ENCODE data around the gene ANKS1A.

DNA sequence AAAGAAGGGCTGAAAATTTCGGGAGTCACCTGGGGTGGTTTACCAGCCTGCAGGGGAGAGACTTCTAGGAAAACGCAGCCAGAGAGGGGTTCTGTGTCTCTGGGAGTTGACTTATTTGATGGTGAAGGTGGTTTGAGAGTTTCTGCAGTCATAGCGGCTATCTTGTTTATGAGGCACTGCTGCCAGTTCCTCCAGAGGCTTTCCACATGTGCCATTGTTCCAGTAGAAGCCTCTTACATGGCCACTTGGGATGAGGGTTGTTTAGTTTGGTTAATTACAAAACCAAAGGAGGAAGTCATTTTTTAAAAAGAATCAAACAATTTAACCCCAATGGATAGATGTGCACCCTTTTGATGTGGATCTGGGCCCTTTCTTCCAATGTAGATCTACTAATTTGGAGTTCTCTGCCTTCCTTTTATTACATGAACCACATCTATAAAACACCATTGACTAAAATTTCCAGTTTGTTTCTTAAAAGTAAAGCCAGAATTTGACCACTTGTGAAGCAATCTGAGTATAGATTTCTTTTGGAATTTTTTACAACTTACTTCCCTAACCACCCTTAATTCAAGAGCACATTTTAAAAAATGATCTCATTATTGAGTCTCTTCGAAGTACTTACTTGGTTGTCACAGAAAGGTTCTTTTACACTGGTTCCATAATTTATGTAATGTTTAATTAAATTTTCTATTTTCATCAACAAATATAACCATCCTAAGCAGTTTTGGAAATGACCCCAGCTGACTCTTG is 154.5 kb downstream of the ANKS1A start:
- TF ChIP-seq, protein P1, sequence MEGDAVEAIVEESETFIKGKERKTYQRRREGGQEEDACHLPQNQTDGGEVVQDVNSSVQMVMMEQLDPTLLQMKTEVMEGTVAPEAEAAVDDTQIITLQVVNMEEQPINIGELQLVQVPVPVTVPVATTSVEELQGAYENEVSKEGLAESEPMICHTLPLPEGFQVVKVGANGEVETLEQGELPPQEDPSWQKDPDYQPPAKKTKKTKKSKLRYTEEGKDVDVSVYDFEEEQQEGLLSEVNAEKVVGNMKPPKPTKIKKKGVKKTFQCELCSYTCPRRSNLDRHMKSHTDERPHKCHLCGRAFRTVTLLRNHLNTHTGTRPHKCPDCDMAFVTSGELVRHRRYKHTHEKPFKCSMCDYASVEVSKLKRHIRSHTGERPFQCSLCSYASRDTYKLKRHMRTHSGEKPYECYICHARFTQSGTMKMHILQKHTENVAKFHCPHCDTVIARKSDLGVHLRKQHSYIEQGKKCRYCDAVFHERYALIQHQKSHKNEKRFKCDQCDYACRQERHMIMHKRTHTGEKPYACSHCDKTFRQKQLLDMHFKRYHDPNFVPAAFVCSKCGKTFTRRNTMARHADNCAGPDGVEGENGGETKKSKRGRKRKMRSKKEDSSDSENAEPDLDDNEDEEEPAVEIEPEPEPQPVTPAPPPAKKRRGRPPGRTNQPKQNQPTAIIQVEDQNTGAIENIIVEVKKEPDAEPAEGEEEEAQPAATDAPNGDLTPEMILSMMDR (IDR thresholded peaks at IDR 0.05) = no peak
- TF ChIP-seq POLR2A (IDR thresholded peaks at IDR 0.05) = no peak

Measured in testis (tissue), 2 donors.